ENCODE data around the gene MICAL3. TPM values are rescaled to one million over a fixed set of nuclear protein-coding genes. Genes with fewer than 3 reads are reported as not detected.

The MICAL3 gene
- polyA plus RNA-seq, 3 donors: 0.23 to 0.84 TPM; not detected in 1

DNA sequence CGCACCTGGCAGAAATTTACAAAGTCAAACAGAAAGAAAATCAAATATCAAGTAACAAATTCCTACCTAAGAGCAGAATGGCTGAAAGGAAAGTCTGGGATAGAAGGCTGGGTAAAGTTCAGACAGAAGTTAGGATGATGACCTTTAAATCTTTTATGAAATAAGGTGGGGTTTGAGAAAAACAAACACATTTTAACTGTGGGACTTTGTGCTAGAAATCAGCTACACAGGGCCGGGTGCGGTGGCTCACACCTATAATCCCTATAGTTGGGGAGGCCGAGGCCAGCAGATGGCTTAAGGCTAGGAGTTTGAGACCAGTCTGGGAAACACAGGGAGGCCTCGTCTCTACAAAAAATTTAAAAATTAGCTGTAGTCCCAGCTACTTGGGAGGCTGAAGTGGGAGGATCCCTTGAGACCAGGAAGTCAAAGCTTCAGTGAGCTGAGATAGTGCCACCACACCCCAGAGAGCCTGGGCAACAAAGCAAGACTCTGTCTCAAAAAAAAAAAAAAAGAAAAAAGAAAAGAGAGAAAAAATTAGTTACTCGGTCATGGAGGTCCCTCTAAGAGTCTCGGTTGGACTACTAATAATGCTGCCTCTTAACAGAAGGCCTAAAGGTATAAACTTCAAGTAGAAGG, 130.3 kb downstream of the MICAL3 start:
- no peaks in the 10 kb centered on the region for H3K4me1 ChIP-seq (ENCODE audit: control insufficient read depth in 1 of 2, insufficient read depth in 2 of 2, low read length in 2 of 2)
- intact Hi-C loops (cut with micrococcal nuclease): no loop called here
- H3K27ac Mint-ChIP-seq: peak overlapping the region in 1 of 7 donors; percentile 18
- no peaks in the 10 kb centered on the region for H3K9me3 Mint-ChIP-seq
- no peaks in the 10 kb centered on the region for H3K9me3 ChIP-seq (replicated peaks in 1 of 2; ENCODE audit: control insufficient read depth in 1 of 2, insufficient read depth in 1 of 2, low read length in 2 of 2)
- peaks cover 0 to 4% of the 10 kb centered on the region in 2 donors for H3K36me3 Mint-ChIP-seq
- H3K4me2 ChIP-seq (replicated peaks; ENCODE audit: extremely low read depth, low read length, poor library complexity, severe bottlenecking): no peak overlapping the region
- H3K36me3 ChIP-seq (replicated peaks in 1 of 2; ENCODE audit: control insufficient read depth in 1 of 2, insufficient read depth in 2 of 2, low read length in 2 of 2): no peaks in the 10 kb centered on the region
- no peak overlapping the region for H2AFZ ChIP-seq (ENCODE audit: insufficient read depth, low read depth, low read length, poor library complexity, severe bottlenecking)
- H3K4me1 Mint-ChIP-seq: no peaks in the 10 kb centered on the region
- no peaks in the 10 kb centered on the region for H3K79me2 ChIP-seq (ENCODE audit: insufficient read depth, low read length)
- no peak overlapping the region for H3K9ac ChIP-seq (ENCODE audit: insufficient read depth, low read length, poor library complexity, severe bottlenecking)
- H3K27ac ChIP-seq (ENCODE audit: low read depth in 1 of 2, low read length in 2 of 2): no peak overlapping the region
- H4K20me1 ChIP-seq (ENCODE audit: insufficient read depth, low read length): no peaks in the 10 kb centered on the region
- no peak overlapping the region for H3K4me3 ChIP-seq (replicated peaks in 1 of 3; ENCODE audit: low read depth in 2 of 3, low read length in 3 of 3)
- H3K4me3 Mint-ChIP-seq: no peak overlapping the region
- peaks cover 0 to 1% (median 0%) of the 10 kb centered on the region in 3 donors for H3K27me3 Mint-ChIP-seq (ENCODE audit: low read depth in 3 of 3)
- no CpG with 5 or more reads among the region's 7 CpGs for WGBS (ENCODE audit: insufficient coverage)
- TF ChIP-seq, protein P1, sequence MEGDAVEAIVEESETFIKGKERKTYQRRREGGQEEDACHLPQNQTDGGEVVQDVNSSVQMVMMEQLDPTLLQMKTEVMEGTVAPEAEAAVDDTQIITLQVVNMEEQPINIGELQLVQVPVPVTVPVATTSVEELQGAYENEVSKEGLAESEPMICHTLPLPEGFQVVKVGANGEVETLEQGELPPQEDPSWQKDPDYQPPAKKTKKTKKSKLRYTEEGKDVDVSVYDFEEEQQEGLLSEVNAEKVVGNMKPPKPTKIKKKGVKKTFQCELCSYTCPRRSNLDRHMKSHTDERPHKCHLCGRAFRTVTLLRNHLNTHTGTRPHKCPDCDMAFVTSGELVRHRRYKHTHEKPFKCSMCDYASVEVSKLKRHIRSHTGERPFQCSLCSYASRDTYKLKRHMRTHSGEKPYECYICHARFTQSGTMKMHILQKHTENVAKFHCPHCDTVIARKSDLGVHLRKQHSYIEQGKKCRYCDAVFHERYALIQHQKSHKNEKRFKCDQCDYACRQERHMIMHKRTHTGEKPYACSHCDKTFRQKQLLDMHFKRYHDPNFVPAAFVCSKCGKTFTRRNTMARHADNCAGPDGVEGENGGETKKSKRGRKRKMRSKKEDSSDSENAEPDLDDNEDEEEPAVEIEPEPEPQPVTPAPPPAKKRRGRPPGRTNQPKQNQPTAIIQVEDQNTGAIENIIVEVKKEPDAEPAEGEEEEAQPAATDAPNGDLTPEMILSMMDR (IDR thresholded peaks at IDR 0.05): no peak
- no peak for DNase-seq
- no peaks in the 10 kb centered on the region for H3K27me3 ChIP-seq (ENCODE audit: control insufficient read depth in 2 of 2, insufficient read depth in 2 of 2, low read length in 2 of 2)

GRCh38 chr22:17892376-17892775, 132.0 kb downstream of the MICAL3 start:
- intact Hi-C loops (cut with micrococcal nuclease): no loop called here
- WGBS (ENCODE audit: insufficient coverage): 90% methylated on average over 2 of the region's 4 CpGs
- H3K4me3 ChIP-seq (replicated peaks in 1 of 3; ENCODE audit: low read depth in 2 of 3, low read length in 3 of 3): no peak overlapping the region
- H3K9me3 ChIP-seq (replicated peaks in 1 of 2; ENCODE audit: control insufficient read depth in 1 of 2, insufficient read depth in 1 of 2, low read length in 2 of 2): no peaks in the 10 kb centered on the region
- peaks cover 0 to 4% of the 10 kb centered on the region in 2 donors for H3K36me3 Mint-ChIP-seq
- no peak overlapping the region for H3K4me2 ChIP-seq (replicated peaks; ENCODE audit: extremely low read depth, low read length, poor library complexity, severe bottlenecking)
- no peak overlapping the region for H3K4me3 Mint-ChIP-seq
- no peaks in the 10 kb centered on the region for H3K36me3 ChIP-seq (replicated peaks in 1 of 2; ENCODE audit: control insufficient read depth in 1 of 2, insufficient read depth in 2 of 2, low read length in 2 of 2)
- H3K4me1 ChIP-seq (ENCODE audit: control insufficient read depth in 1 of 2, insufficient read depth in 2 of 2, low read length in 2 of 2): no peaks in the 10 kb centered on the region
- H4K20me1 ChIP-seq (ENCODE audit: insufficient read depth, low read length): no peaks in the 10 kb centered on the region
- no peak overlapping the region for H2AFZ ChIP-seq (ENCODE audit: insufficient read depth, low read depth, low read length, poor library complexity, severe bottlenecking)
- no peaks in the 10 kb centered on the region for H3K4me1 Mint-ChIP-seq
- H3K27me3 Mint-ChIP-seq (ENCODE audit: low read depth in 3 of 3): peaks cover 0 to 1% (median 1%) of the 10 kb centered on the region in 3 donors
- no peaks in the 10 kb centered on the region for H3K27me3 ChIP-seq (ENCODE audit: control insufficient read depth in 2 of 2, insufficient read depth in 2 of 2, low read length in 2 of 2)
- H3K9me3 Mint-ChIP-seq: no peaks in the 10 kb centered on the region
- TF ChIP-seq, protein P1 (IDR thresholded peaks at IDR 0.05): no peak
- no peak overlapping the region for H3K9ac ChIP-seq (ENCODE audit: insufficient read depth, low read length, poor library complexity, severe bottlenecking)
- H3K27ac ChIP-seq (ENCODE audit: low read depth in 1 of 2, low read length in 2 of 2): no peak overlapping the region
- no peak overlapping the region for H3K27ac Mint-ChIP-seq
- no peak for DNase-seq
- H3K79me2 ChIP-seq (ENCODE audit: insufficient read depth, low read length): no peaks in the 10 kb centered on the region

All from CD14-positive monocyte (primary cell).